Measurements from ENCODE around the gene NRL. TPM values are rescaled to one million over a fixed set of nuclear protein-coding genes. Genes with fewer than 3 reads are reported as not detected.

Gene NRL
- total RNA-seq, 1 donor from 2014 or later: 1.8 TPM

GRCh38 chr14:24141097-24141880 is 26.5 kb upstream of the NRL start, which contains the start of gene EMC9:
Gene EMC9, minus strand, starts transcription at chr14:24141591. Its CDS starts 287 bp downstream, at chr14:24141304.
- H3K4me1 Mint-ChIP-seq (ENCODE audit: unreplicated experiment): peaks cover 44% of the 10 kb centered on the region
- DNase-seq (ENCODE audit: extremely low spot score, unreplicated experiment): peak; percentile 99
- H3K9me3 Mint-ChIP-seq: no peaks in the 10 kb centered on the region
- peak within 1 kb of the TSS; percentile 89 for H3K27ac Mint-ChIP-seq
- peaks cover 20% of the 10 kb centered on the region for H3K36me3 Mint-ChIP-seq
- no peaks in the 10 kb centered on the region for H3K27me3 Mint-ChIP-seq
- TF ChIP-seq CTCF (conservative IDR thresholded peaks at IDR 0.05): peak; percentile 72
- peak within 1 kb of the TSS; percentile 89 for H3K4me3 Mint-ChIP-seq

GRCh38 chr14:24139272-24139934 is 24.7 kb upstream of the NRL start:
- Mint-ChIP-seq H3K9me3 (no peaks in the 10 kb centered on the region), H3K27me3 (no peaks in the 10 kb centered on the region), H3K36me3 (peaks cover 20% of the 10 kb centered on the region), H3K27ac (no peak overlapping the region), H3K4me1 (ENCODE audit: unreplicated experiment) (peaks cover 41% of the 10 kb centered on the region), H3K4me3 (peak overlapping the region; percentile 89)
- DNase-seq (ENCODE audit: extremely low spot score, unreplicated experiment): no peak
- no peak for TF ChIP-seq CTCF (conservative IDR thresholded peaks at IDR 0.05)

- no peaks in the 10 kb centered on the region for H3K9me3 Mint-ChIP-seq
- peaks cover 41% of the 10 kb centered on the region for H3K4me1 Mint-ChIP-seq (ENCODE audit: unreplicated experiment)
- no peaks in the 10 kb centered on the region for H3K27me3 Mint-ChIP-seq
- H3K36me3 Mint-ChIP-seq: peaks cover 20% of the 10 kb centered on the region
- no peak for TF ChIP-seq CTCF (conservative IDR thresholded peaks at IDR 0.05)
- peak overlapping the region; percentile 89 for H3K4me3 Mint-ChIP-seq
- no peak overlapping the region for H3K27ac Mint-ChIP-seq
- DNase-seq (ENCODE audit: extremely low spot score, unreplicated experiment): no peak
Measured at GRCh38 chr14:24138396-24139271, 23.9 kb upstream of the NRL start.

- Mint-ChIP-seq H3K36me3 (peaks cover 20% of the 10 kb centered on the region), H3K27ac (no peak overlapping the region), H3K4me3 (peak overlapping the region; percentile 89), H3K4me1 (ENCODE audit: unreplicated experiment) (peaks cover 34% of the 10 kb centered on the region), H3K27me3 (no peaks in the 10 kb centered on the region), H3K9me3 (no peaks in the 10 kb centered on the region)
- no peak for TF ChIP-seq CTCF (conservative IDR thresholded peaks at IDR 0.05)
- no peak for DNase-seq (ENCODE audit: extremely low spot score, unreplicated experiment)
Measured at GRCh38 chr14:24137529-24138395, 23.0 kb upstream of the NRL start.
